NCI-H2029 treated with DMSO at 0.1 percent for 48 hours (cell line): ENCODE measurements around the gene FAM76A.
"Not testable (repeated sequence)": the region's sequence is repeated elsewhere in the genome, so short reads cannot be mapped to it uniquely, and the experiment has no call there.

Source experiments
- DNase-seq: peaks from one replicate; lab custom pipeline; 2025; lab: John Stamatoyannopoulos, UW

Gene FAM76A

DNA sequence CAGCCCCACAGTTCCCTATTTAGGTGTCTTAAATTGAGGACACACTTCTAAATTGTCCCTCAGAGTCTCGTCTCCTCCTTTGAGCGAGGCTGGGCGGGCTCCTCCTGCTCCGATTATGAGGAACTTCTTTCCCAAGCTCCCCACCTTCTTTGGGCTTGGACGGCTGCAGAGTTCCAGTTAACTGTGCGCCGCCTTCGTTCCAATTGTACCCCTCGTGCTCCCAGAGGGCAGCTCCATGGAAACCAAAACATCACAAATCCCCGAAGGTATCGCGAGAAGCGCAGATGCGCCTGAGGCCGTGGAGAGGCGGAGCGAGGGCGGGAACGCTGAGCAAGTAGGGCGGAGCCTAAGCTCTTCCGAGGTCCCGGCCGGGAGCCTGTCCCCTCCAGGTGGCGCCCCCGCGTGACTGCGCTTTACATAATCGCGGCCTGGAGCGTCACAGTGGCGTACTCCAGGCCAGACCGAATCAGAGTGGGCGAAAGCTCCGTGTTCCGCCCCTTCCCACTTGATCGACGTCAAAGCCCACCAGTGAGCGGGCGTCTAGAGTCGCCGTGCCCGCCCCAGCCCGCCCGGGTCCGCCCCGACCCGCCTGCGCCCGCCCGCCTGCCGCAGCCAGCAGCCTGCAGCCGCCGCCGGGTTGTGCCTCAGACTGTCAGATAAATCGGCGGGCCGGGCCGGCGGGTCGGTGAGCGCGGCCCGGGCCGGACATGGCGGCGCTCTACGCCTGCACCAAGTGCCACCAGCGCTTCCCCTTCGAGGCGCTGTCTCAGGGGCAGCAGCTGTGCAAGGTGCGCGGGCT, at the start of gene FAM76A:
Gene FAM76A, plus strand, starts transcription at position 588 of the 799 bp plus-strand sequence. Its CDS starts 120 bp downstream, at position 708.
- peak; percentile 88 for DNase-seq

DNA sequence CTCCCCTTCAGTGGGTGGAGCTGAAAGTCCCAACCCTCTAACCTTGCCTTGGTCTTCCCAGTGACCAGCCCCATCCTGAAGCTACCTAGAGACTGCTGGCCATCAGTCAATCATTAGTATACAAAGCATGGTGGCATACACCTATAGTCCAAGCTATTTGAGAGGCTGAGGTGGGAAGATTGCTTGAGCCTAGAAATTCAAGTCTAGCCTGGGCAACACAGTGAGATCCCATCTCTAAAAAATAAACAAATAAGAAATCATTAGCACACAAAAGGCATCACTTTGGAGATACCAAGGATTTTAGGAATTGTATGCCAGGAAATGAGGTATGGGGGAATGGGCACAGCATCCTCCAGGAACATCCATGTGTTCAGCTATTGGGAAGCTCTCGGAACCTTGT, 49.4 kb upstream of the FAM76A start:
- no peak for DNase-seq

- no peak for DNase-seq
Observed at GRCh38 chr1:27678747-27679146, 47.0 kb upstream of the FAM76A start.

DNA sequence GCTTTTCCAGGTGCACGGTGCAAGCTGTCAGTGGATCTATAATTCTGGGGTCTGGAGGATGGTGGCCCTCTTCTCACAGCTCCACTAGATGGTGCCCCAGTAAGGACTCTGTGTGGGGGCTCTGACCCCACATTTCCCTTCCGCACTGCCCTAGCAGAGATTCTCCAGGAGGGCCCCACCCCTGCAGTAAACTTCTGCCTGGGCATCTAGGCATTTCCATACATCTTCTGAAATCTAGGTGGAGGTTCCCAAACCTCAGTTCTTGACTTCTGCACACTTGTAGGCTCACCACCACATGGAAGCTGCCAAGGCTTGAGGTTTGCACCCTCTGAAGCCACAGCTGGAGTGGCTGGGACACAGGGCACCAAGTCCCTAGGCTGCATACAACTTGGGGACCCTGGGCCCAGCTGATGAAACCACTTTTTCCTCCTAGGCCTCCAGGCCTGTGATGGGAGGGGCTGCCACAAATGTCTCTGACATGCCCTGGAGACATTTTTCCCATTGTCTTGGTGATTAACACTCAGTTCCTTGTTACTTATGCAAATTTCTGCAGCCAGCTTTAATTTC, 45.5 kb upstream of the FAM76A start:
- DNase-seq, result not testable (repeated sequence)

DNA sequence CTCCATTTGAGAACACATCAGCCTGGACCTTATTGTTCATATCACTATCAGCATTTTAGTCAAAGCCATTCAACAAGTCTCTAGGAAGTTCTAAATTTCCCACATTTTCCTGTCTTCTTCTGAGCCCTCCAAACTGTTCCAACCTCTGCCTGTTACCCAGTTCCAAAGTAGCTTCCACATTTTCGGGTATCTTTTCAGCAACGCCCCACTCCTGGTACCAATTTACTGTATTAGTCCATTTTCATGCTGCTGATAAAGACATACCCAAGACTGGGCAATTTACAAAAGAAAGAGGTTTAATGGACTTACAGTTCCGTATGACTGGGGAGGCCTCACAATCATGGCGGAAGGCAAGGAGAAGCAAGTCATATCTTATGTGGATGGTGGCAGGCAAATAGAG, 44.2 kb upstream of the FAM76A start:
- DNase-seq, result not testable (repeated sequence)

- no peak for DNase-seq
Observed at GRCh38 chr1:27682351-27682944, 43.3 kb upstream of the FAM76A start.

DNA sequence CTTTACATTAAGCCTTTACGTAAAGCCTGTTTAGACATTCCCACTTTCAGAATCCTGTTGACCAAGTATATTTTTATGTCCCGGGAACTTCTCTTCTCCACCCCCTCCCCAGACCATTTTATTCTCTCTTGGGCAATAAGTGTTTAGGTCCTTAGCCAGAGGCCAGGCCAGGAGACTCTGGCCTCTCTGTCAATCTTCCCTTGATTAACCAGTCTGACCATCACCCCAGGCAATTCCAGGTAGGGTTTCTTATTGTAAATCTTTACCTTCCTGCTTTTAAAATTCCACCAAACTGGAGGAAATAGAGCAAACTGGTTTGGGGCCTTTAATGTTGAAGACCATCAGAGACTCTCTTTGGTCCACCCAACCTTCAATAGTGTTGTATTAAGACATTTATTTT, 41.6 kb upstream of the FAM76A start:
- DNase-seq, result no peak

GRCh38 chr1:27686223-27686990, 39.4 kb upstream of the FAM76A start:
- no peak for DNase-seq

DNA sequence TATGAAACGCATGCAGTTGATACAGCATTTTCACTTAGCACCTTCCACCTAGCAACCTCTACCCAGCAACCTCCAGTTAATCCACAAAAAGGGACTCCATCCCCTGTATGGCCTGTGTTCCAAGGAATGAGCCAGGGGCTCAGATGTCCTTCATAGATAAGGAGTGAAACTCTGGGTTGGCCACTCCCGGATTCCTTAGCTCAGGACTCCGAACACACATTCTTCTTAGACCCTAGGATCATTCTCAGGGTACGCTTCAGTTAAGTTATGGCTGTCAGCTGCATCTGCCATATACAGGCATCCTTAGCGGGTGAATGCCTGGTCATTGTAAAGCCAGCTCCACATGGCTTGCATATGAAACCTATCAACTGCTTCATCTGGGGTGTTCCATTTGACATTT, 37.9 kb upstream of the FAM76A start:
- DNase-seq, result no peak

GRCh38 chr1:27689423-27690173, 36.2 kb upstream of the FAM76A start:
- no peak for DNase-seq

DNA sequence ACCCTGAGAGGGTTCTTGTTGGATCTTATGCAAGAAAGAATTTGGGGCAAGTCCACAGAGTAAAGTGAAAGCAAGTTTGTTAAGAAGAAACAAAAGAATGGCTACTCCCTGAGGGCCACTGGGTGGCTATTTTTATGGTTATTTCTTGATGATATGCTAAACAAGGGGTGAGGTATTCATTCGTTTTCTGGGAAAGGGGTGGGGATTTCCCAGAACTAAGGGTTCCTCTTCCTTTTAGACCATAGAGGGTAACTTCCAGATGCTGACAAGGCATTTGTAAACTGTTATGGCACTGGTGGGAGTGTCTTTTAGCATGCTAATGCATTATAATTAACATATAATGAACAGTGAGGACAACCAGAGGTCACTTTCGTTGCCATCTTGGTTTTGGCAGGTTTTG, 35.6 kb upstream of the FAM76A start:
- no peak for DNase-seq

DNA sequence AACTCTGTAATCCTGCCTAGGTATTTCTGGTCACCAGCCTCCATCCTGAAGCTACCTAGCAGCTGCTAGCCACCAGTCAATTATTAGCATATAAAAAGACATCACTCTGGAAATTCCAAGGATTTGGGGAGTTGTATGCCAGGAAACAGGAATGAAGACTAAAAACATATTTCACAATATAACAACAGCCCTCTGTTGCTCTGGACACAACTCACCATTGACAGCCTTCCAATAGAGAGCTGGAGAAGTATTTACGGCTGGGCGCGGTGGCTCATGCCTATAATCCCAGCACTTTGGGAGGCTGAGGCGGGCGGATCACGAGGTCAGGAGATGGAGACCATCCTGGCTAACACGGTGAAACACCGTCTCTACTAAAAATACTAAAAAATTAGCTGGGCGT, 28.9 kb upstream of the FAM76A start:
- DNase-seq, result not testable (repeated sequence)

- DNase-seq, result no peak
Observed at GRCh38 chr1:27704958-27705357, 20.8 kb upstream of the FAM76A start.

DNA sequence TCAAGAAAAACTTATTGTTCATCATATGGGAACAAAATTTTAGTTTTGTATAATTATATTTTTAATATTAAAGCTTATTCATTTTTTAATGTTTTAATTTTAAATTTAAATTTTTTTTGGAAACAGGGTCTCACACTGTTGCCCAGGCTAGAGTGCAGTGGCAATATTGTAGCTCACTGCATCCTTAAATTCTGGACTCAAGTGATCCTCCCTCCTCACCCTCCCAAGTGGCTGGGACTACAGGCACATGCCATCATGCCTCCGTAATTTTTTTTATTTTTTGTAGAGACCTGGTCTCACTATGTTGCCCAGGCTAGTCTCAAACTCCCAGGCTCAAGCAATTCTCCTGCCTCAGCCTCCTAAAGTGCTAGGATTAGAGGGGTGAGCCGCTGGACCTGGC, 20.2 kb upstream of the FAM76A start:
- no peak for DNase-seq

DNA sequence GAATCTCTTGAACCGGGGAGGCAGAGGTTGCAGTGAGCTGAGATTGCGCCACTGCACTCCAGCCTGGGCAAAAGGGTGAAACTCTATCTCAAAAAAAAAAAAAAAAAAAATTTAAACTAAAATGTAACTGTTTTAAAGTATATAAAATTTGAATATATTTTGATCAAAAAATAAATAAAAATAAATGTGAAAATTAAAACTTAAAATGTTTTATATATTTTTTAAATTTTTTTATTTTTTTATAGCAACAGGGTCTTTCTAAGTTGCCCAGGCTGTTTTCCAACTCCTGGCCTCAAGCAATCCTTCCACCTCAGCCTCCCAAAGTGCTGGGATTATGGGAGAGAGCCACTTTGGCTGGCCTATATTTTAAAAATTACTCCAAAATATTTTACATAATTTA, 15.2 kb upstream of the FAM76A start:
- no peak for DNase-seq

GRCh38 chr1:27713139-27713725, 12.5 kb upstream of the FAM76A start:
- DNase-seq, result no peak

DNA sequence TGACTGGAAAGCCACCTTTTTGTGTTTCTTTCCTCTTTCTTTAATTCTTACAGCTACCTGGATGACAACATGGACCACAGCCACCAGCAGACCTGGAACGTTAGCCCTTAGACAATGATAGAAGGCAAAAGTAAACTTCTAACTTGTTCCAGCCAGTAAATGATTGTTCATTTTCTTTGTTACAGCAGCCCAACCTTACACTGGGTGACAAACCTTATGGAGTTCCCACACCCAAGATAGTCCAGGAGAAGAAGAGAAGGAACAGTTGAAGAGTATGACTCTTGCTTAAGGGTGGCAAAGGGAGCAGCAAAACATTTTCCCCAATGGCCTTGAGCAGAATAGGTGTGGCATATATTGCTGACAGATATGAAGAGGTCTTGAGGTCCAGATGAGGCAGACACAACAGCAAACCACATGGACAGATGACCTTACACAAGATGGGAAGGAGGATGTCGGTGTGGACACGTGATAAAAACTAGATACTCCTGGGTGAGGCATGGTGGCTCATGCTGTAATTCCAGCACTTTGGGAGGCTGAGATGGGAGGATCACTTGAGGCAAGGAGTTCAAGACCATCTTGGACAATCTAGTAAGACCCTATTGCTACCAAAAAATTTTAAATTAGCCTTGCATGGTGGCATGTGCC, 11.8 kb upstream of the FAM76A start:
- no peak for DNase-seq

DNA sequence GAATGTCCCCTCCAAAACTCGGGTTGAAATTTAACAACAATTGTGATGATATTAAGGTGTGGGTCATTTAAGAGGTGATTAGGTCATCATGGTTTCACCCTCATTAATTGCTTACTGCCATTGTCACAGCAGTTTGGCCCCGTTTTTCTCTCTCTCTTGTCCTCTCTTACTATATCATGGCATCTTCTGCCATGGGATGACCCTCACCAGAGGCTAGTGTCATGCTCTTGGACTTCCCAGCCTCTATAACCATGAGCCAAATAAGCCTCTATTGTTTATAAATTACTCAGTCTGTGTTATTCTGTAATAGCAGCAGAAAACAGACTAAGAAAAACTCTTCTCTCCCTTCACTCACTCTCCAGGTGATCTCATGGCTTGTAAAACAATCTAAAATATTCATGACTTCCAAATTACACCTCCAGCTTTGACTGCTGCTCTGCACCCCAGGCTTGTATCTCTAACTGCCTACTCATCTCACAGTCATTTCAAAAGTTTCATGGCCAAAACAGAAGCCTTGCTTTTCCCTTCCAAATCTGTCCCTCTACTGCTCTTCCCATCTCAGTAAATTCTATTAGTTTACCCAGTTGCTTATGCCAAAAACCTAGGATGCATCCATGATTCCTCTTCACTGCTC, 9.4 kb upstream of the FAM76A start:
- DNase-seq, result no peak

DNA sequence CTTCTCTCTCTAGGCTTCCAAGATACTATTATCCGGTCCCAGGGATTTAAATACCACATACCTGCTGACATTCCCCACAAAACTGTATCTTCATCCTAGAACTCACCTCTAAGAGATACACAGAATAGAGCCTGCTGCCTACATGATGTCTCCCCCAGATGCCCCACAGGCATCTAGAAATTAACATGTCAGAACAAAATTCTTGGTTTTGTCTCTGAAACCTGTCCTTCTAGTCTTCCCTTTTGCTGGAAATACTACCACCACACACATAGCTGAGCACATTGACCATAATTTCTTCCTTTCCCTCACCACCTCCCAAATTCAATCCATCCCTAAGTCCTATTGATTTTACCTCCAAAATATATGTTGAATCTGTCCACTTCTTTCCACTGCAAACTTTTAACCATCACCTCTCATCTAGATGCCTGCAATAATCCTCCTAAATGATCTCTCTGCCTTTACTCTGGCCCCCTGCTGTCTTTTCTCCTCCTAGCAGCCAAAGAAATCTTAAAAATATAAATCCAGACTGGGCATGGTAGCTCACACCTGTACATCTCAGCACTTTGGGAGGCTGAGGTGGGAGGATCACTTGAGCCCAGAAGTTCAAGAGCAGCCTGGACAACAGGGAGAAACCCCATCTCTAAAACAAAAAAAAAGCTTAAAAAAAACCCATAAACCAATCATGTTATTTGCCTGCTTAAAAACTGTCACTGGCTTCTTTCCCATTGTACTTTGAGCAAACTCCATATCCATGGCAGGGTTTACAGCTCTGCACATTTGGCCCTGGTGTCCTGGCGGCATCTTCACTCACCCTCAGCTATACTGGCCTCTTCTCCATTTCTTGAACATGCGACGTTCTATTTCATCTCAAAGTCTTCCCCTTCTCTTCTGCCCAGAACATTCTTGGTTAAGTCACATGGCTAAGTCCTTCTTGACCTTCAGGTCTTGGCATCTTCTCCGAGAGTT, 6.2 kb upstream of the FAM76A start:
- no peak for DNase-seq
